ENCODE measurements around the gene SMCO3. TPM values are rescaled to one million over a fixed set of nuclear protein-coding genes. Genes with fewer than 3 reads are reported as not detected.
"Not testable (repeated sequence)": the region's sequence is repeated elsewhere in the genome, so short reads cannot be mapped to it uniquely, and the experiment has no call there.

The SMCO3 gene
- total RNA-seq, 1 donor from 2014 or later: 21.0 TPM

GRCh38 chr12:14765398-14765797 lies 48.6 kb downstream of the SMCO3 start:
- DNase-seq (ENCODE audit: low spot score) (no peak), ATAC-seq (no peak)
- intact Hi-C loops (cut with DNase I): no loop called here

- DNase-seq (ENCODE audit: low spot score); ATAC-seq; intact Hi-C loops (cut with DNase I): not testable (repeated sequence)
Measured at GRCh38 chr12:14759711-14760280, 54.2 kb downstream of the SMCO3 start.

- DNase-seq (ENCODE audit: low spot score) (no peak), ATAC-seq (no peak)
- intact Hi-C loops (cut with DNase I): no loop called here
Measured at GRCh38 chr12:14756334-14757143, 57.4 kb downstream of the SMCO3 start.

Other genes with a start within 250 kb of the SMCO3 start
- 17.1 TPM for gene PLBD1, start 246.3 kb downstream of the SMCO3 start, total RNA-seq
- not detected for gene GUCY2C, start 117.6 kb downstream of the SMCO3 start, total RNA-seq
- gene WBP11, start 10.7 kb downstream of the SMCO3 start, total RNA-seq: 63.8 TPM
- gene C12orf60, start 10.5 kb downstream of the SMCO3 start, total RNA-seq: 2.3 TPM
- 0.80 TPM for gene ART4, start 29.3 kb upstream of the SMCO3 start, total RNA-seq
- 1,381 TPM for gene MGP, start 71.7 kb upstream of the SMCO3 start, total RNA-seq
- 1.0 TPM for gene ERP27, start 124.4 kb upstream of the SMCO3 start, total RNA-seq
- gene ARHGDIB, start 147.4 kb upstream of the SMCO3 start, total RNA-seq: 73.5 TPM
- not detected for gene PDE6H, start 158.9 kb upstream of the SMCO3 start, total RNA-seq

Data from sciatic nerve (tissue), 2 donors.